Activated B cell treated with CpG ODN at 0.5 μM for 24 hours (primary cell): ENCODE measurements around the gene S100A4. TPM values are rescaled to one million over a fixed set of nuclear protein-coding genes. Genes with fewer than 3 reads are reported as not detected.

ENCODE experiments used
- ATAC-seq: fragments of 200-7000 bp; cut with Tn5 transposase; one replicate; pipeline ENCODE4 v1.10.0; 2021; ENCODE audit warnings: low read depth, mild to moderate bottlenecking, moderate library complexity
- CTCF ChIA-PET: fragments of 350-600 bp; sonication (Branson Sonifier 250); formaldehyde crosslinking; loops from one replicate; lab custom pipeline; 2021; ENCODE audit warnings: antibody characterized with exemption; lab: Charles Lee
- POLR2A ChIA-PET: fragments of 350-600 bp; sonication (Branson Sonifier 250); formaldehyde crosslinking; loops from one replicate; lab custom pipeline; 2021; ENCODE audit warnings: antibody characterized with exemption; lab: Charles Lee
- DNase-seq: peaks from one replicate; pipeline ENCODE4 v3.0.0; 2022
- H3K27ac Mint-ChIP-seq: one replicate; pipeline ENCODE4 v1.8.0; 2020; ENCODE audit warnings: mixed read lengths
- H3K27me3 Mint-ChIP-seq: one replicate; pipeline ENCODE4 v1.8.0; 2021; ENCODE audit warnings: mixed read lengths
- H3K36me3 Mint-ChIP-seq: one replicate; pipeline ENCODE4 v1.8.0; 2021; ENCODE audit warnings: low read depth, mixed read lengths
- H3K4me1 Mint-ChIP-seq: one replicate; pipeline ENCODE4 v1.8.0; 2021; ENCODE audit warnings: mixed read lengths
- H3K4me3 Mint-ChIP-seq: one replicate; pipeline ENCODE4 v1.8.0; 2020; ENCODE audit warnings: mild to moderate bottlenecking, mixed read lengths
- H3K9me3 Mint-ChIP-seq: one replicate; pipeline ENCODE4 v1.8.0; 2020; ENCODE audit warnings: mixed read lengths
- intact Hi-C: fragments of 100-400 bp; cut with micrococcal nuclease; formaldehyde crosslinking; loops from one replicate; pipeline ENCODE4 v1.15.1; 2024
- total RNA-seq: library from RNA; stranded (reverse); gene quantifications from 2 replicates; pipeline ENCODE4 v1.2.3, GENCODE V29; 2022
- TF ChIP-seq, protein P1 (sequence below): fragments of 200-600 bp; IDR thresholded peaks from one replicate; pipeline ENCODE4 v1.8.0; 2022; ENCODE audit warnings: antibody characterized with exemption, mild to moderate bottlenecking

The S100A4 gene
- total RNA-seq, 1 donor from 2014 or later, result 315 TPM

DNA sequence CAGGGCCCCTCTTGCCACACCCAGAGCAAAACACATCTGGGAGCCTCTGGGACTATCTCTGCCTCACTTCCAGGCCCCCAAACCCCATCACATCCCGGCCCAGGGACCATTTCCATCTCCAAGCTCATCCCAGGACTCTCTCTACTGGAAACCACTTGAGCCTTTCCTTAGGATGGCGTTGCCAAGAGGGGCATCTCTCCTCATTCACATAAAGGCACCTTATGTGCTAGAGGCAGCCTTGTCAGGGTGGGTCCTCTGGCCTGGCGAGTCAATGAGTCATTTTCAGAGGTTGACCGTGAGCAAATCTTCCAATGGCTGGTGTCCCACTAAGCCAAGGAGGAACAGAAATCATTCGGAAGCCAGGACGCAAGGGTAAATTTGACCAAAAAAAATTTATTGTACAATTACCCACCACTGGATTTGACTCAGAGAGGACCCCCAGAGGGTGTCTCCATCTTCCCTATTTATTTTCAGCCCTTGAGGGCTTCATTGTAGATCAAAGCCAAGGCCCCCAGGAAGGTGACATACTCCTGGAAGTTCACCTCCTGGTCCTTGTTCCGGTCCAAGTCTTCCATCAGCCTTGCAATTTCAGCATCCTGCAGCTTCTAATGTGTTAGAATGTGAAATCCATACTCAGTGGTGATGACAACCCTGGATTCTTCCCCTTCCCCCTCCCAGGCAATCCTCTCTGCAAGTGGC, 11.2 kb downstream of the S100A4 start:
- intact Hi-C loops, result loop anchor here (5.0 kb wide), 1 partner anchor 138 kb away; the partner anchor contains the start of gene ILF2
- TF ChIP-seq, protein P1, sequence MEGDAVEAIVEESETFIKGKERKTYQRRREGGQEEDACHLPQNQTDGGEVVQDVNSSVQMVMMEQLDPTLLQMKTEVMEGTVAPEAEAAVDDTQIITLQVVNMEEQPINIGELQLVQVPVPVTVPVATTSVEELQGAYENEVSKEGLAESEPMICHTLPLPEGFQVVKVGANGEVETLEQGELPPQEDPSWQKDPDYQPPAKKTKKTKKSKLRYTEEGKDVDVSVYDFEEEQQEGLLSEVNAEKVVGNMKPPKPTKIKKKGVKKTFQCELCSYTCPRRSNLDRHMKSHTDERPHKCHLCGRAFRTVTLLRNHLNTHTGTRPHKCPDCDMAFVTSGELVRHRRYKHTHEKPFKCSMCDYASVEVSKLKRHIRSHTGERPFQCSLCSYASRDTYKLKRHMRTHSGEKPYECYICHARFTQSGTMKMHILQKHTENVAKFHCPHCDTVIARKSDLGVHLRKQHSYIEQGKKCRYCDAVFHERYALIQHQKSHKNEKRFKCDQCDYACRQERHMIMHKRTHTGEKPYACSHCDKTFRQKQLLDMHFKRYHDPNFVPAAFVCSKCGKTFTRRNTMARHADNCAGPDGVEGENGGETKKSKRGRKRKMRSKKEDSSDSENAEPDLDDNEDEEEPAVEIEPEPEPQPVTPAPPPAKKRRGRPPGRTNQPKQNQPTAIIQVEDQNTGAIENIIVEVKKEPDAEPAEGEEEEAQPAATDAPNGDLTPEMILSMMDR, result no peak
- ATAC-seq (no peak), DNase-seq (no peak)
- ChIA-PET POLR2A (interaction anchor here (0.6 to 7.9 kb wide), 7 partner anchors 10 to 137 kb away, joined by 3 to 115 read pairs (median 27); partner anchors contain the start of genes CHTOP, S100A2 and S100A4), CTCF (interaction anchor here (1.2 to 6.4 kb wide), 7 partner anchors 11 to 93 kb away, joined by 3 to 119 read pairs (median 8); partner anchors contain the start of genes S100A13, S100A2 and S100A4)
- Mint-ChIP-seq H3K9me3 (no peaks in the 10 kb centered on the region), H3K4me3 (peak overlapping the region; percentile 93), H3K27me3 (no peaks in the 10 kb centered on the region), H3K27ac (peak overlapping the region; percentile 84), H3K36me3 (peaks cover 10% of the 10 kb centered on the region), H3K4me1 (peaks cover 45% of the 10 kb centered on the region)

DNA sequence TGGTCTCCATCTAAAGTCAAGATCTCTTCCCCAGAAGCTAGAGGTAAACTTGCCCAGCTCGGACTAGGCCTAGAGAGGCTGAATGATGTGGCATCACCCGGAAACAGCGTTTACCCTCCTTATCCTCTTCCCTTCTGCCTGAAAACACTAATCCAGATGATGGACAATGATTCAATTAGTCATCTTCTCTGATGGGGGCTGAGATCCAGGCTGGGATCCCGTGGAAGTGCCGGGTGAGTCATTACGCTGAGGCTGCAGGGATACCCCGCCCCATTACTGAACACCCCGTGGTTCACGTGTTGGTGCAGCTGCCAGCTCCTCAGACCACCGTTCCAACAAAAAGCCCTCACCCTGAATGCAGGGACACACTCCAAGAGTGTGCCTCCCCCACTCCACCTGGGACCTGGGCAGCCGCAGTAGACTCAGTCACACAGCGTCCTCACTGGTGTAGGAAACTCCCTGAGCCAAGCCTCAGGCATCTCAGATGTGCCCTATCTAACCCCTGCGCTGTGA, 11.9 kb downstream of the S100A4 start:
- Mint-ChIP-seq H3K27me3 (no peaks in the 10 kb centered on the region), H3K27ac (peak overlapping the region; percentile 24), H3K4me3 (no peak overlapping the region), H3K9me3 (no peaks in the 10 kb centered on the region), H3K36me3 (peaks cover 10% of the 10 kb centered on the region), H3K4me1 (peaks cover 45% of the 10 kb centered on the region)
- POLR2A ChIA-PET, result interaction anchor here (1.0 to 7.9 kb wide), 5 partner anchors 8 to 101 kb away, joined by 3 to 115 read pairs (median 44); partner anchors contain the start of genes CHTOP, S100A2 and S100A4
- no peak for ATAC-seq
- CTCF ChIA-PET, result interaction anchor here (0.8 to 6.4 kb wide), 11 partner anchors 11 to 106 kb away, joined by 3 to 119 read pairs (median 6); partner anchors contain the start of genes S100A2 and S100A4
- DNase-seq, result no peak
- intact Hi-C loops, result loop anchor here (1.0 to 5.0 kb wide), 4 partner anchors 22 to 139 kb away; partner anchors contain the start of genes CHTOP and ILF2
- TF ChIP-seq, protein P1, result no peak

DNA sequence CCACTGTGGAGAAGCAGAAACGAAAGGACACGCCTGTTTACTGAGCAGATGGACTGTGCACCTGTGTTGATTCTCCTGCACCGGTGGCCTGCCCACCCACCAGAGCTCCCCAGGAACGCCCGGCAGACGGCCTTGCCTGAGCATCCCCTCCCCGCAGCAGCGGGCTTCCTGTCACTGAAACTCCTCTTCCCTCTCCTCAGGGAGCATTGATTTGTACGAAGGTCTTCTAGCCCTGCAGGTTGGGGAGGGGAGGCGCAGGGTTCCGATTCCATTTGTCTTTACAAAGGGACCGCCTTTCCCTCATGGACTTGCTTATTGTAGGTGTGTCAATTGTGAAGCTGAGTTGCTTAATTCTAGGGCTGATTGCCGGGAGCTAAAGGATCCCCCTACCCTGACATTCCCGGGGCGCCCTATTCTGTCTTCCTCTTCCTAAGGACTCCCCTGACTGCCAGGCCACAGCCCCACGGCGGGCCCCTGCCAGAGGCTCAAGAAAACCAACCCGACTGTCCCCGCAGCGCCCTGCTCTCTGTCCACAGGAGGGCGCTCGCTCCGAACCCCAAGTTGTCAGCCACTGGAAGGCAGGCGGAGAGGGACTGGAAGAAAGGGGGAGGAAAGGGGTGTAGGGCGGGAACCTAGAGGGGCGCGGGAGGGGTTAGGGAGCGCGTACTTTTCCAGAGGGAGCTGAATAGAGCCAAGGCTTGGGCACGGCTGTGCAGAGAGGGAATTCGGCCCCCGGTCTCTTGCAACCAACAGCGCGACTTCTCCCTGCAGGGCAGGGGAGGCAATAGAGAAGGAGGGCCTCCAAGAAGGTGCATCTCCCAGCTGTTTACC, 12.6 kb downstream of the S100A4 start:
- POLR2A ChIA-PET, result interaction anchor here (0.6 to 7.9 kb wide), 11 partner anchors 7 to 147 kb away, joined by 3 to 115 read pairs (median 7); partner anchors contain the start of genes CHTOP, S100A2, S100A4 and S100A5
- CTCF ChIA-PET, result interaction anchor here (0.8 to 6.4 kb wide), 13 partner anchors 12 to 107 kb away, joined by 3 to 119 read pairs (median 6); partner anchors contain the start of genes S100A2 and S100A4
- peak; percentile 26 for ATAC-seq
- peak; percentile 60 for DNase-seq
- TF ChIP-seq, protein P1, result no peak
- intact Hi-C loops, result loop anchor here (1.0 to 5.0 kb wide), 4 partner anchors 22 to 139 kb away; partner anchors contain the start of genes CHTOP and ILF2
- peak overlapping the region; percentile 13 for H3K27ac Mint-ChIP-seq
- H3K27me3 Mint-ChIP-seq, result no peaks in the 10 kb centered on the region
- H3K4me1 Mint-ChIP-seq, result peaks cover 45% of the 10 kb centered on the region
- no peaks in the 10 kb centered on the region for H3K9me3 Mint-ChIP-seq
- H3K4me3 Mint-ChIP-seq, result peak overlapping the region; percentile 48
- peaks cover 10% of the 10 kb centered on the region for H3K36me3 Mint-ChIP-seq

DNA sequence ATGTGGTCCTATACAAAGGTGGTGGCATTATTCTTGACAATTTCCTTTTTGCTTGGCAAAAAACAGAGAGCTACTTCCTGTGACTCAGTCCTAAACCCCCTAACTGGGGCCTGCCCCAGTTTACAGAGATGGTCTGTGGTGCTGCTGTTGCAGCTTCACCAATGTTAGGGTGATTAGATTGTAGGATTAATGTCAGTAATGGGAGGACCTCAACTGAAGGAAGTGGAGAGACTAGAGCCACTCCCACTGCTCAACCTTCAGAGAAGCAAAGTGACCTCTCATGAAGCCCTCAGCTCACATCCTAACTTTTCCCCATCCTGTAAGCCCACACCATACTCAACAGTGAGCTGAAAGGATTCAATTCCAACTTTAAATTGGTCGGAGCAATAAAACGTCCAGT, 13.4 kb downstream of the S100A4 start:
- Mint-ChIP-seq H3K27me3 (no peaks in the 10 kb centered on the region), H3K36me3 (peaks cover 10% of the 10 kb centered on the region), H3K4me1 (peaks cover 45% of the 10 kb centered on the region), H3K9me3 (no peaks in the 10 kb centered on the region), H3K4me3 (no peak overlapping the region), H3K27ac (no peak overlapping the region)
- intact Hi-C loops, result loop anchor here (2.0 to 5.0 kb wide), 2 partner anchors 103 to 140 kb away; partner anchors contain the start of genes CHTOP and ILF2
- ATAC-seq, result no peak
- no peak for DNase-seq
- TF ChIP-seq, protein P1, result no peak
- CTCF ChIA-PET, result interaction anchor here (0.9 to 6.4 kb wide), 10 partner anchors 11 to 103 kb away, joined by 3 to 119 read pairs (median 6); partner anchors contain the start of gene S100A2
- POLR2A ChIA-PET, result interaction anchor here (0.6 to 7.9 kb wide), 10 partner anchors 8 to 454 kb away, joined by 3 to 115 read pairs (median 6); partner anchors contain the start of genes RAB13, S100A2, S100A4 and S100A5
